ENCODE results near the gene DGKH. TPM values are rescaled to one million over a fixed set of nuclear protein-coding genes. Genes with fewer than 3 reads are reported as not detected.

Gene DGKH
- total RNA-seq, 1 donor from 2014 or later = 45.1 TPM

GRCh38 chr13:42113478-42113877, 65.0 kb downstream of the DGKH start:
- H3K4me3 Mint-ChIP-seq (ENCODE audit: unreplicated experiment) = no peak overlapping the region
- H3K27ac Mint-ChIP-seq (ENCODE audit: unreplicated experiment) = no peak overlapping the region
- TF ChIP-seq CTCF (IDR thresholded peaks at IDR 0.05; ENCODE audit: unreplicated experiment) = no peak
- no peaks in the 10 kb centered on the region for H3K9me3 Mint-ChIP-seq (ENCODE audit: unreplicated experiment)
- peaks cover 20% of the 10 kb centered on the region for H3K4me1 Mint-ChIP-seq (ENCODE audit: unreplicated experiment)
- no peaks in the 10 kb centered on the region for H3K27me3 Mint-ChIP-seq (ENCODE audit: unreplicated experiment)
- DNase-seq (ENCODE audit: low spot score) = no peak
- H3K36me3 Mint-ChIP-seq (ENCODE audit: low read depth, unreplicated experiment) = no peaks in the 10 kb centered on the region

GRCh38 chr13:42114278-42114677, 65.8 kb downstream of the DGKH start:
- no peak for DNase-seq (ENCODE audit: low spot score)
- Mint-ChIP-seq H3K4me3 (ENCODE audit: unreplicated experiment) (no peak overlapping the region), H3K27ac (ENCODE audit: unreplicated experiment) (no peak overlapping the region), H3K36me3 (ENCODE audit: low read depth, unreplicated experiment) (no peaks in the 10 kb centered on the region), H3K9me3 (ENCODE audit: unreplicated experiment) (no peaks in the 10 kb centered on the region), H3K27me3 (ENCODE audit: unreplicated experiment) (no peaks in the 10 kb centered on the region), H3K4me1 (ENCODE audit: unreplicated experiment) (peaks cover 15% of the 10 kb centered on the region)
- TF ChIP-seq CTCF (IDR thresholded peaks at IDR 0.05; ENCODE audit: unreplicated experiment) = no peak

GRCh38 chr13:42114912-42115311, 66.5 kb downstream of the DGKH start:
- H3K4me3 Mint-ChIP-seq (ENCODE audit: unreplicated experiment) = no peak overlapping the region
- no peak for DNase-seq (ENCODE audit: low spot score)
- no peak overlapping the region for H3K27ac Mint-ChIP-seq (ENCODE audit: unreplicated experiment)
- no peak for TF ChIP-seq CTCF (IDR thresholded peaks at IDR 0.05; ENCODE audit: unreplicated experiment)
- H3K27me3 Mint-ChIP-seq (ENCODE audit: unreplicated experiment) = no peaks in the 10 kb centered on the region
- no peaks in the 10 kb centered on the region for H3K36me3 Mint-ChIP-seq (ENCODE audit: low read depth, unreplicated experiment)
- no peaks in the 10 kb centered on the region for H3K9me3 Mint-ChIP-seq (ENCODE audit: unreplicated experiment)
- H3K4me1 Mint-ChIP-seq (ENCODE audit: unreplicated experiment) = peaks cover 15% of the 10 kb centered on the region

GRCh38 chr13:42116225-42116624, 67.8 kb downstream of the DGKH start:
- DNase-seq (ENCODE audit: low spot score) = no peak
- Mint-ChIP-seq H3K4me3 (ENCODE audit: unreplicated experiment) (no peak overlapping the region), H3K4me1 (ENCODE audit: unreplicated experiment) (peaks cover 8% of the 10 kb centered on the region), H3K27me3 (ENCODE audit: unreplicated experiment) (no peaks in the 10 kb centered on the region), H3K9me3 (ENCODE audit: unreplicated experiment) (no peaks in the 10 kb centered on the region), H3K36me3 (ENCODE audit: low read depth, unreplicated experiment) (no peaks in the 10 kb centered on the region), H3K27ac (ENCODE audit: unreplicated experiment) (no peak overlapping the region)
- TF ChIP-seq CTCF (IDR thresholded peaks at IDR 0.05; ENCODE audit: unreplicated experiment) = no peak

GRCh38 chr13:42119041-42119440, 70.6 kb downstream of the DGKH start:
- H3K4me1 Mint-ChIP-seq (ENCODE audit: unreplicated experiment) = peaks cover 5% of the 10 kb centered on the region
- no peak for TF ChIP-seq CTCF (IDR thresholded peaks at IDR 0.05; ENCODE audit: unreplicated experiment)
- no peaks in the 10 kb centered on the region for H3K9me3 Mint-ChIP-seq (ENCODE audit: unreplicated experiment)
- no peak for DNase-seq (ENCODE audit: low spot score)
- H3K4me3 Mint-ChIP-seq (ENCODE audit: unreplicated experiment) = no peak overlapping the region
- no peaks in the 10 kb centered on the region for H3K27me3 Mint-ChIP-seq (ENCODE audit: unreplicated experiment)
- no peak overlapping the region for H3K27ac Mint-ChIP-seq (ENCODE audit: unreplicated experiment)
- peaks cover 6% of the 10 kb centered on the region for H3K36me3 Mint-ChIP-seq (ENCODE audit: low read depth, unreplicated experiment)

Data from endothelial cell (in vitro differentiated cells).